Subcutaneous abdominal adipose tissue (tissue), 5 donors: Measurements from ENCODE around the gene ITGA11.

Experiments
- H3K27ac ChIP-seq: one replicate; pipeline ENCODE4 v1.7.0; 2013; ENCODE audit warnings: low read depth, mild to moderate bottlenecking, inconsistent platforms, low read length, moderate library complexity
- H3K27me3 ChIP-seq, 5 donors: one replicate each; pipeline ENCODE4 v1.7.0; 2013; ENCODE audit warnings: low read length in 5 of 5, inconsistent platforms in 1 of 5; ENCODE audit not compliant: control insufficient read depth in 5 of 5, insufficient read depth in 4 of 5
- H3K36me3 ChIP-seq, 5 donors: one replicate each; pipeline ENCODE4 v1.7.0; 2013; ENCODE audit warnings: low read length in 5 of 5; ENCODE audit not compliant: control insufficient read depth in 5 of 5, insufficient read depth in 5 of 5
- H3K4me1 ChIP-seq, 5 donors: one replicate each; pipeline ENCODE4 v1.7.0; 2013; ENCODE audit warnings: low read length in 5 of 5, mild to moderate bottlenecking in 3 of 5, moderate library complexity in 1 of 5; ENCODE audit not compliant: control insufficient read depth in 5 of 5, insufficient read depth in 5 of 5
- H3K4me3 ChIP-seq, 5 donors: one replicate each; pipeline ENCODE4 v1.7.0; 2013; ENCODE audit warnings: low read length in 5 of 5, low read depth in 1 of 5
- H3K9ac ChIP-seq, 5 donors: one replicate each; pipeline ENCODE4 v1.7.0; 2013; ENCODE audit warnings: low read length in 5 of 5, mild to moderate bottlenecking in 4 of 5, moderate library complexity in 3 of 5
- H3K9me3 ChIP-seq, 5 donors: one replicate each; pipeline ENCODE4 v1.7.0; 2013; ENCODE audit warnings: low read length in 5 of 5; ENCODE audit not compliant: control insufficient read depth in 5 of 5
- donor health status: healthy.
- donor health status: healthy.
- donor health status: healthy.
- donor health status: healthy.
- donor health status: healthy.

ITGA11 gene

GRCh38 chr15:68449389-68449788, 17.4 kb upstream of the ITGA11 start:
- Histone ChIP-seq H3K9me3 (no peaks in the 10 kb centered on the region), H3K9ac (no peak overlapping the region), H3K4me3 (no peak overlapping the region), H3K27ac (peak overlapping the region; percentile 18), H3K4me1 (peaks cover 0 to 28% (median 18%) of the 10 kb centered on the region in 5 donors), H3K36me3 (no peaks in the 10 kb centered on the region), H3K27me3 (no peaks in the 10 kb centered on the region)

- Histone ChIP-seq H3K9me3 (no peaks in the 10 kb centered on the region), H3K27ac (no peak overlapping the region), H3K27me3 (no peaks in the 10 kb centered on the region), H3K36me3 (no peaks in the 10 kb centered on the region), H3K4me3 (no peak overlapping the region), H3K4me1 (peaks cover 0 to 28% (median 18%) of the 10 kb centered on the region in 5 donors), H3K9ac (no peak overlapping the region)
Measured at GRCh38 chr15:68447976-68448755, 16.2 kb upstream of the ITGA11 start.

- Histone ChIP-seq H3K27ac (no peak overlapping the region), H3K4me1 (peaks cover 0 to 25% (median 18%) of the 10 kb centered on the region in 5 donors), H3K36me3 (no peaks in the 10 kb centered on the region), H3K4me3 (no peak overlapping the region), H3K9me3 (no peaks in the 10 kb centered on the region), H3K27me3 (no peaks in the 10 kb centered on the region), H3K9ac (no peak overlapping the region)
Measured at GRCh38 chr15:68447209-68447608, 15.2 kb upstream of the ITGA11 start.

GRCh38 chr15:68445351-68445750, 13.4 kb upstream of the ITGA11 start:
- Histone ChIP-seq H3K4me3 (no peak overlapping the region), H3K4me1 (peaks cover 0 to 30% (median 21%) of the 10 kb centered on the region in 5 donors), H3K27me3 (no peaks in the 10 kb centered on the region), H3K9me3 (no peaks in the 10 kb centered on the region), H3K27ac (no peak overlapping the region), H3K9ac (no peak overlapping the region), H3K36me3 (no peaks in the 10 kb centered on the region)

GRCh38 chr15:68444336-68444735, 12.4 kb upstream of the ITGA11 start:
- no peaks in the 10 kb centered on the region for H3K36me3 ChIP-seq
- H3K27me3 ChIP-seq, result no peaks in the 10 kb centered on the region
- no peak overlapping the region for H3K4me3 ChIP-seq
- no peak overlapping the region for H3K27ac ChIP-seq
- no peaks in the 10 kb centered on the region for H3K9me3 ChIP-seq
- H3K9ac ChIP-seq, result no peak overlapping the region
- H3K4me1 ChIP-seq, result peaks cover 0 to 20% (median 12%) of the 10 kb centered on the region in 5 donors

GRCh38 chr15:68442903-68443302, 10.9 kb upstream of the ITGA11 start:
- H3K36me3 ChIP-seq, result no peaks in the 10 kb centered on the region
- no peaks in the 10 kb centered on the region for H3K9me3 ChIP-seq
- no peak overlapping the region for H3K27ac ChIP-seq
- no peaks in the 10 kb centered on the region for H3K27me3 ChIP-seq
- no peak overlapping the region for H3K9ac ChIP-seq
- H3K4me3 ChIP-seq, result no peak overlapping the region
- H3K4me1 ChIP-seq, result peaks cover under 1 to 17% (median 12%) of the 10 kb centered on the region in 5 donors

GRCh38 chr15:68442041-68442440, 10.1 kb upstream of the ITGA11 start:
- Histone ChIP-seq H3K4me3 (no peak overlapping the region), H3K9me3 (no peaks in the 10 kb centered on the region), H3K27ac (no peak overlapping the region), H3K4me1 (peaks cover 2 to 24% (median 16%) of the 10 kb centered on the region in 5 donors), H3K36me3 (no peaks in the 10 kb centered on the region), H3K27me3 (no peaks in the 10 kb centered on the region), H3K9ac (no peak overlapping the region)

GRCh38 chr15:68441045-68441743, 9.2 kb upstream of the ITGA11 start:
- no peaks in the 10 kb centered on the region for H3K9me3 ChIP-seq
- peaks cover 2 to 27% (median 18%) of the 10 kb centered on the region in 5 donors for H3K4me1 ChIP-seq
- H3K27ac ChIP-seq, result no peak overlapping the region
- peaks cover 0 to 2% (median 0%) of the 10 kb centered on the region in 5 donors for H3K27me3 ChIP-seq
- no peak overlapping the region for H3K9ac ChIP-seq
- H3K36me3 ChIP-seq, result no peaks in the 10 kb centered on the region
- no peak overlapping the region for H3K4me3 ChIP-seq

GRCh38 chr15:68440136-68440535, 8.2 kb upstream of the ITGA11 start:
- Histone ChIP-seq H3K27ac (no peak overlapping the region), H3K4me3 (no peak overlapping the region), H3K9me3 (no peaks in the 10 kb centered on the region), H3K36me3 (no peaks in the 10 kb centered on the region), H3K4me1 (peaks cover 2 to 27% (median 18%) of the 10 kb centered on the region in 5 donors), H3K27me3 (peaks cover 0 to 2% (median 0%) of the 10 kb centered on the region in 5 donors), H3K9ac (no peak overlapping the region)

- H3K4me3 ChIP-seq, result no peak overlapping the region
- no peak overlapping the region for H3K27ac ChIP-seq
- H3K9ac ChIP-seq, result no peak overlapping the region
- peaks cover 2 to 27% (median 18%) of the 10 kb centered on the region in 5 donors for H3K4me1 ChIP-seq
- H3K9me3 ChIP-seq, result no peaks in the 10 kb centered on the region
- peaks cover 0 to 2% (median 0%) of the 10 kb centered on the region in 5 donors for H3K27me3 ChIP-seq
- H3K36me3 ChIP-seq, result no peaks in the 10 kb centered on the region
Measured at GRCh38 chr15:68439506-68439905, 7.5 kb upstream of the ITGA11 start.
